ENCODE measurements around the gene MORN1. TPM values are rescaled to one million over a fixed set of nuclear protein-coding genes. Genes with fewer than 3 reads are reported as not detected.

MORN1 gene
- total RNA-seq, 1 donor from 2014 or later: 18.4 TPM

- H3K36me3 ChIP-seq: peaks cover 49 to 78% of the 10 kb centered on the region in 2 donors
- TF ChIP-seq, protein P1, sequence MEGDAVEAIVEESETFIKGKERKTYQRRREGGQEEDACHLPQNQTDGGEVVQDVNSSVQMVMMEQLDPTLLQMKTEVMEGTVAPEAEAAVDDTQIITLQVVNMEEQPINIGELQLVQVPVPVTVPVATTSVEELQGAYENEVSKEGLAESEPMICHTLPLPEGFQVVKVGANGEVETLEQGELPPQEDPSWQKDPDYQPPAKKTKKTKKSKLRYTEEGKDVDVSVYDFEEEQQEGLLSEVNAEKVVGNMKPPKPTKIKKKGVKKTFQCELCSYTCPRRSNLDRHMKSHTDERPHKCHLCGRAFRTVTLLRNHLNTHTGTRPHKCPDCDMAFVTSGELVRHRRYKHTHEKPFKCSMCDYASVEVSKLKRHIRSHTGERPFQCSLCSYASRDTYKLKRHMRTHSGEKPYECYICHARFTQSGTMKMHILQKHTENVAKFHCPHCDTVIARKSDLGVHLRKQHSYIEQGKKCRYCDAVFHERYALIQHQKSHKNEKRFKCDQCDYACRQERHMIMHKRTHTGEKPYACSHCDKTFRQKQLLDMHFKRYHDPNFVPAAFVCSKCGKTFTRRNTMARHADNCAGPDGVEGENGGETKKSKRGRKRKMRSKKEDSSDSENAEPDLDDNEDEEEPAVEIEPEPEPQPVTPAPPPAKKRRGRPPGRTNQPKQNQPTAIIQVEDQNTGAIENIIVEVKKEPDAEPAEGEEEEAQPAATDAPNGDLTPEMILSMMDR (IDR thresholded peaks at IDR 0.05): no peak
- H3K27me3 ChIP-seq: no peaks in the 10 kb centered on the region
- no peak overlapping the region for H3K4me3 ChIP-seq
- H3K9me3 ChIP-seq: no peaks in the 10 kb centered on the region
- no peak for DNase-seq (ENCODE audit: low spot score in 2 of 2)
- H3K4me1 ChIP-seq: peaks cover 0 to 2% of the 10 kb centered on the region in 2 donors
- H3K27ac ChIP-seq: no peak overlapping the region
- intact Hi-C loops (cut with DNase I): no loop called here
Observed at GRCh38 chr1:2406451-2407041, 15.2 kb upstream of the MORN1 start.

DNA sequence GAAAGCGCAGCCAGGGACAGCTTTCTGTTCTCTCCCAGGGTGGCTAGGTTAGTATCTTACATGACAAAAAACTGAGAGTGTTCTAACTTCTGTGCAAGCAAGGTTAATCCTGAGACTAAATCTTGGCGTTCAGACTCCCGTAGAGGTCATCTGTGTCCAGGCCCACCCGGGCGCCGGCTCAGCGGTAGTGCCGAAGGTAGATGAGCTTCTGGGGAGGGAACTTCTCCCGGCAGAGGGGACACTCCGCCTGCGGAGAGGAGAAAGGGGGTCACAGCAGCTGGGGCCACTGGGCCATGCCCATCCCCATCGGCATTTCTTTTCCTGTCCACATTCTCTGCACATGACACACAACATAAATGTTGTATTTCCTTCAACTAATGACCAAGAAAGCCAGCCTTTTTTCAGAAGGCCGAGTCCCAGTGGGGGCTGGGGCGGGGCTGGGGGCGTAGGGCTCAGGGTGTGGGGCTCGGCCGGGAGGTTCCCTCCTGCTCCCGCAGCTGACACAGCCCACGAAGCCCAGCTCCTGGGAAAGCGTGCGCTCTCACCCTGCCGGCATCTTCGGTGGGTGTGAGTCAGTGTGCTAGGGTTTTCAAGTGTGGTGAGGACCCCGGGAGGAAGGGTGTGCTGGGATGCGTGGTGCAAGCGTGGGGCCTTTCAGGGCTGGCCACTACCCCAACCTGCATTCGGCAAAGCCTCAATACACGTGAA, 14.4 kb upstream of the MORN1 start:
- H3K36me3 ChIP-seq: peaks cover 51 to 83% of the 10 kb centered on the region in 2 donors
- H3K9me3 ChIP-seq: no peaks in the 10 kb centered on the region
- no peaks in the 10 kb centered on the region for H3K27me3 ChIP-seq
- H3K27ac ChIP-seq: no peak overlapping the region
- no peaks in the 10 kb centered on the region for H3K4me1 ChIP-seq
- intact Hi-C loops (cut with DNase I): no loop called here
- TF ChIP-seq, protein P1 (IDR thresholded peaks at IDR 0.05): no peak
- no peak for DNase-seq (ENCODE audit: low spot score in 2 of 2)
- H3K4me3 ChIP-seq: no peak overlapping the region

GRCh38 chr1:2404890-2405511, 13.6 kb upstream of the MORN1 start:
- Histone ChIP-seq H3K27me3 (no peaks in the 10 kb centered on the region), H3K27ac (no peak overlapping the region), H3K4me3 (no peak overlapping the region), H3K9me3 (no peaks in the 10 kb centered on the region), H3K36me3 (peaks cover 54 to 90% of the 10 kb centered on the region in 2 donors), H3K4me1 (no peaks in the 10 kb centered on the region)
- intact Hi-C loops (cut with DNase I): no loop called here
- TF ChIP-seq, protein P1 (IDR thresholded peaks at IDR 0.05): no peak
- DNase-seq (ENCODE audit: low spot score in 2 of 2): no peak

- Histone ChIP-seq H3K9me3 (no peaks in the 10 kb centered on the region), H3K27ac (no peak overlapping the region), H3K36me3 (peaks cover 58 to 94% of the 10 kb centered on the region in 2 donors), H3K4me3 (no peak overlapping the region), H3K27me3 (no peaks in the 10 kb centered on the region), H3K4me1 (no peaks in the 10 kb centered on the region)
- no peak for DNase-seq (ENCODE audit: low spot score in 2 of 2)
- intact Hi-C loops (cut with DNase I): no loop called here
- TF ChIP-seq, protein P1 (IDR thresholded peaks at IDR 0.05): no peak
Observed at GRCh38 chr1:2404142-2404889, 13.0 kb upstream of the MORN1 start.

GRCh38 chr1:2403273-2403672, 11.9 kb upstream of the MORN1 start:
- H3K36me3 ChIP-seq: peaks cover 62 to 95% of the 10 kb centered on the region in 2 donors
- no peaks in the 10 kb centered on the region for H3K9me3 ChIP-seq
- no peak overlapping the region for H3K27ac ChIP-seq
- TF ChIP-seq, protein P1 (IDR thresholded peaks at IDR 0.05): no peak
- H3K27me3 ChIP-seq: no peaks in the 10 kb centered on the region
- H3K4me1 ChIP-seq: no peaks in the 10 kb centered on the region
- intact Hi-C loops (cut with DNase I): no loop called here
- DNase-seq (ENCODE audit: low spot score in 2 of 2): no peak
- no peak overlapping the region for H3K4me3 ChIP-seq
